IPS DF 4.7 (cell line): ENCODE results near the gene CCDC160.
"Not testable (repeated sequence)": the region's sequence is repeated elsewhere in the genome, so short reads cannot be mapped to it uniquely, and the experiment has no call there.

Source experiments
- DNase-seq: peaks from one replicate; pipeline ENCODE4 v3.0.0-alpha.2; 2013; ENCODE audit warnings: low spot score; ENCODE audit errors: extremely low read depth

CCDC160 gene

DNA sequence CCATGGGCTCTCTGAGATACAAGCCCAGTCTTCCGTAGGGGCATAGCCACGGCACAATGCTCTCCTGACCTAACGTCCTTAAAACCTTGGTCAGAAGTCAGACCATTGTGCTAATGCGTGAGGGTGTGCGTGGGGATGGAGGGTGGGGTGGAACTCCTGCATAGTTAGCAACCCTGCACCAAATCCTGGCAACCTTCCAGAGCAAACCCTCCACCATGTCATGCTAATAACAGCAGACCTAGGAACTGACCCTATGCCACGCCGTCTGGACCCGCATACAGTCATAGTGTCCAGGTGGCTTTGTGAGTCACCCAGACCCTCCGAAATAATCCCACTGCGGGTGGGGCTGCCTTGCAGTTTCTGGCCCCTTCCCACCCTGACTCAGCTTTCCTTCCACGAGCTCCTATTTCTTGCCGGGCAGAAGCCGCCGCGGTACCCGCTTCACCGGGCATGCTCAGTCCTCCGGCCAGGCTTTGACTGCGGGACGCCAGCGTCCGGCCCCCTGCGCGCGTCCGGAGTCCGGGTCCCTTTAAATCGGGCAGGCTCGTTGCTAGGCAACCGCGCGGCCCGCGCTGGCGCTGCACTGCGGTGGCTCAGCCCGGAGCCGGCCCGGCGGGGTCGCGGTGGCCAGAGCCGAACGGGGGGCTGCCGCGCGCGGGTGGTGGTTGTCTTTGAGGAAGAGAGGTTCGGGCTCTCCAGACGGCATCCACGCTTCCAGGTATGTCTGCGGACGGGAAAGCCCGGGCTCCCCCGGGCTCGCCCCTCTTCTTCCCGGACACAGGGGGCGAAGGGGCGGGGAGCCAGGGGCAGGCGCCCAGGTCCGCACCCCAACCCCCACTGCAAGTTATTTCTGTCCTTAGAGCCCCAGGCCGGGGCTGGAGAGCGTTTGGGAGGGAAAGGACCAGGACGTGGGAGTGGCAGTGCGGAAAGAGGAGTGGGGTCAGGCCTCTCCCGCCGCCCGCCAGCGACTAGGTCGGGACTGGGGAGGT, at the start of gene CCDC160:
Gene CCDC160, plus strand, starts transcription at position 557 of the 989 bp plus-strand sequence. CDS start 7,619 bp downstream, outside the sequence.
- DNase-seq, result no peak

DNA sequence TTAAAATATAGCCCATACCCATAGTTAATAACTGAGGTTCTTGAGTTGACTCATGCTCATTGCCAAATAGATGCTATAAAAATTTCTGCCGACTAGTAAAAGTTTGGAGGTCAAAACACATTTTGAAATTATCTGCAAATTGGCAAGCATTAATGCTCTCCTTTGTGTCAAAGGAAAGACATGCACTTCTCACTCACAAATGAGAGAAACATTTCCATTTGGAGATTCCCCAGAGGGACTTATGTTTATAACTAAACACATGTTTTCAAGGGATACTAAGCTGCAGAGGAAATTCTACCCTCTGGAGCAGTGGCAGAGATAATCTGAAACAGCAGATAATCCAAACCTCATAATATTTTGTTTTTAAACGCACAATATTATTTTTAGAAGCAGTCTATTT, 45.7 kb upstream of the CCDC160 start:
- DNase-seq, result no peak

GRCh38 chrX:134194915-134195314, 42.1 kb upstream of the CCDC160 start:
- DNase-seq, result no peak

DNA sequence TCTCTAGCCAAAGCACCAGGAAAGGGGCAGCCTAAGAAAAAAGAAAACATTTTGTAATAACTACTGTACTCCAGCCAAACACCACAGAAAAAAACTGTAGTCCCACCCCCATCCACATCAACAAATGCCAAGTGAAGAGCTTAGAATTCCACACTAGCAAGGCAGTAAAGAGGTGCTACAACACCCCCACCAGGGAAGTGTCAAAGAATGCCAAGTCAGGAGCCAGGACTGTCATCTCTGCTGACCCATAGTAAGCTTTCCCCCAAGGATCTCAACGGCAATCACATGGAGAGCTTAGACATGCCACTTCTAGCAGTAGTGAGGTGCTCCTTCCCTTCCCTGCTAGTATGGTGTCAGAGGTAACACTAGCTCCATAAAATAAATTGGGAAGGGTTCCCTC, 34.4 kb upstream of the CCDC160 start:
- DNase-seq, result no peak

- no peak for DNase-seq
These were observed 30.8 kb upstream of the CCDC160 start for GRCh38 chrX:134206221-134206620.

DNA sequence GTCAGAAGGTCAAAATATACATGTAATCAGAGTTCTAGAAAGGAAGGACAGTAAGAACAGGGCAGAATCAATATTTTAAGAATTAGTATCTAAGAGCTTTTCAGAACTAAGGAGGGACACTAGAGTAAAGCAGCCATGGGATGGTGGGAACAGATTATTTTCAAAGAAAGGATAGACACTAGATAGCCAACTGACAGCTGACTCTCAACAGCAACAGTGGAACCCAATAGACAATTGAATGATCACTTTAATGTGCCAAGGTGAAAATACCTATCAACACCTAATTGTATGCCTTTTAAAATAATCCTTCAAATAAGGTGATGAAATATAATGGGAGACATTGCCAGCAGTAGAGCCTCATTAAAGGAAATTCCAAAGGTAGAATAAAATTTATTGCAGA, 26.5 kb upstream of the CCDC160 start:
- DNase-seq, result no peak

- DNase-seq, result no peak
These were observed 1.7 kb upstream of the CCDC160 start for GRCh38 chrX:134235236-134235635.

DNA sequence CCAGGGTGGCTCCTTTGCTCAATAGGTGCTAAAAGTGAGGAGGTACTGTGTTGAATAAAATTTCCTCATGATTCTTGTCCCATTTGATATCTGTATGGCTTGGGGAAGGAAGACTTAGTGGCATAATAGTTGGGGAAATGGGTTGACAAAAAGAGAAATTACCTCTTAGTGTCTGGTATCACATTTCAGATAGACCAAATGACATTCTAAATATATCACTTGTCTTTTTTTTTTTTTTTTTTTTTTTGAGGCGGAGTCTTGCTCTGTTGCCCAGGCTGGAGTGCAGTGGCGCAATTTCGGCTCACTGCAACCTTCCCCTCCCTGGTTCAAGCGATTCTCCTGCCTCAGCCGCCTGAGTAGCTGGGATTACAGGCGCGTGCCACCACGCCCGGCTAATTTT, 1.2 kb downstream of the CCDC160 start:
- DNase-seq, result not testable (repeated sequence)

DNA sequence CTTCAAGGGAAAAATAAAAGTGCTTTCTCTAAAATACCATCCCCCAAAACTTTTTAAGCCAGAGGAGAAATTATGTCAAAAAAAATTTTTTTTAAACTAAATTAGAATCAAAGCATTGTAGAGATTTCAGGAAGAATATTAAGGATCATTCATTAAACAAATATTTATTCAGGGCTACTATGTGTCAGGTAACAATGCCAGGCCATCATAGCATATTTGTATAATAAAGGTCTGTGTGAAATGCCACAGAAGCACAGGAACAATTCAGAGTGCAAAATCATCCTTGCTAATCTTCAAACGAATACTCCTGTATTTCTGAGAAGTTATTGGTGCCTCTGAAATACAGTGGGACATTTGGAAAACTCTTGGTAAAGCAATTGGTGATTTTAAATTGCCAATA, 2.0 kb downstream of the CCDC160 start:
- no peak for DNase-seq

DNA sequence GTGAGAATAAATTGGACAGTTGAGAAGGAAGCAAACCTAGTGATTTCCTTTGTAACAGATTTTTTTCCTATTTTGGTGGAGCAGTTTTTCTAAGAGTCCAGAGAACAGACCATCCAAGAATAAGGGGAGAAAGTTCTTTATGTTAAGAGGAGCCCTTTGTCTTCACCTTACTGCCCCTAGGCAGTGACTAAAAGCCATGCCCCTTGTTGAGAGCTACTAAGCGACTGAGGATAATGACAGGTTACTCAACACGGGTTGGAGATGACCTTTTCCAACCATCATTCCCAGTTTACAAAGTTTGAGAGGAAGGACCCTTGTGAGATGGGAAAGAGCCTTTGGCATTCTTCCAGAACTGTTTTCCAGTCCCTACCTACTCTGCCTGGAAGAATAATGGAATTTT, 3.2 kb downstream of the CCDC160 start:
- no peak for DNase-seq

GRCh38 chrX:134241960-134242619, 5.1 kb downstream of the CCDC160 start:
- DNase-seq, result no peak

DNA sequence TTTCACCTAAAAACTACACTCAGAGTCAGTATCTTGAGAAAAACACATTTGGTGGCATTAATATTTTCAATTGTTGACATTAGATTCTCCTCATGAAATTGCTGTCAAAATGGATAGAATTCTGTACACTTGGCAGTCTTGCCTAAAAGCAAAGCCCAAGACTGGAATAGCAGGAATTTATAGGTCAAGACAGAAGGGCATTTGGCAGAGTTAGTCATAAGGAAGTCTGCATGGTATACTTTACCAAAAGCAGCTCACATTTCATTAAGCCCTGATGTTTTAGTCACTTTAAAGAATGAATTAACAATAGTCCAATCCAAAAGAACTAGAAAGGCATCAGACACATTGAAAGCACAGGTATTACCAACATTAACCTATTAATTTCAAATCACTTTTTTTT, 7.1 kb downstream of the CCDC160 start:
- no peak for DNase-seq

- DNase-seq, result no peak
These were observed 9.3 kb downstream of the CCDC160 start for GRCh38 chrX:134246282-134246681.

GRCh38 chrX:134247492-134247891, 10.5 kb downstream of the CCDC160 start:
- no peak for DNase-seq

DNA sequence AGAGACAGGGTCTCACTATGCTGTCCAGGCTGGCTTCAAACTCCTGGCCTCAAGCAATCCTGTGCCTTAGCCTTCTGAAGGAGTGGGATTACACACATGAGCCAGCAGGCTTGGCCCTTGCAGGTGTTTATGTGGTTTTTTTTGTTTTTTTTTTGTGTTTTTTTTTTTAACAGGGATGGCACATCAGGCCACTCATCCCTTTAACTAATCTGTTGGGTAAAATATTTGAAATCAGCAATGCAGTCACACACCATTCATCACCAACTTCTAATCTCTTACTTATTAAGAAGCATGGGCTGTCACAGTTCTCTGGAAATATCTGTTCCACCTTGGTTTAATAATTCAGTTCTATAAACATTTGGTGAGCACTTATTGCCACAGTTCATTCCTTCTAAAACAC, 12.3 kb downstream of the CCDC160 start:
- no peak for DNase-seq

DNA sequence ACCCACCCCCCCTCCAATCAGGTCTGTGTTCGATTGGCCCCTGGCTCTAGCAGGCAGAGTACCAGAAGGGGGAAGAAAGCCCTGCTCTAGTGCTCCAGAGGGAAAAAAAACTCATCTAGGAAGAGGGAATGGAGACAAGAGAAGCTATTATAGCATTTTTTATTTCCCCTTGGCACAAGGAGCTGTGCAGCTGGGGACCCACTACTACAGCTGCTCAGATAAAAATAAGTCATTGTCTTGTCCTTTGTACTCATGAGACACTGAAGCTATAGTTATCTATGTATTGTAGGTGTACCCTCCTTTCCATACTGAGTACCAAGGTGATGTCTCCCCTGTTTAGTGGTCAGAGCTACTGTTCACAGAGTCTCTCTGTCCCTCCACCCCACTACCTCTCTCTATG, 14.3 kb downstream of the CCDC160 start:
- DNase-seq, result no peak

- no peak for DNase-seq
These were observed 17.5 kb downstream of the CCDC160 start for GRCh38 chrX:134254511-134254910.

GRCh38 chrX:134255555-134255954, 18.6 kb downstream of the CCDC160 start:
- no peak for DNase-seq

DNA sequence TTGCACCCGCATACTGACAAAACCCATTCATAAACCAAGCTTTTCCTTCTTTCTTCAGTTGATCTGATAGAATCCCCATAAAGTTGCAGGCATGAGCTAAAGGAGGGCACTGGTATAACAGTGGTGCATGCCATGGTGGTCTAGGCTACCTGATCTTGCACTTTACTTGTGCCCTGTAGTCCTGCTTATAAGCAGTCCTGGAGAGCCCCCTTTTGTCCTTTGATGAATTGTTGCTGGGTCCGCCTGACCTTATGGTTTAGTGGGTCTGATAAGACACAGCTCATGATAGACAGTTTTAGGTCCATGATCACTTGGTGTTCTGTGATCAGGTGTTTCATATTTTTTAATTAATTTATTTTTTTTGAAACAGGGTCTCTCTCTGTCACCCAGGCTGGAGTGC, 19.7 kb downstream of the CCDC160 start:
- no peak for DNase-seq

GRCh38 chrX:134258202-134258601, 21.2 kb downstream of the CCDC160 start:
- DNase-seq, result no peak

GRCh38 chrX:134285934-134286333, 49.0 kb downstream of the CCDC160 start:
- DNase-seq, result not testable (repeated sequence)

DNA sequence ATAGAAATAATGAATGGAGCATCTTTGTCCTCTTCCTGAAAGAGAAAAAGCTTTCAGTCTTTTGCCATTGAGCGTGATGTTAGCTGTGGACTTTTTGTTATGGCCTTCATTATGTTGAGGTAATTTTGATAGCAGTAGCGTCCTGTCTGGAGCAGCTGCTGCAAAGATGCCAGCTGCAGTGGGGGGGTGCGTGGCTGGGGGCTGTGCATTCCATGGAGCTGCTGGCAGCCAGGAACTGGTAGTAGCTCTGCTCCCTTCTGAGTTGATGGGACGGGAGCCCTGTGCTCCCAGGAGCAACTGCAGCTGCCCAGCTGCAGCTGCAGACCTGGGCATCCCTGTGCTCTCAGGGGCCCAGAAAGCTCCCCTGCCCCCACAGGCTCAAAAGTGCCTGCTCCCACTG, 50.4 kb downstream of the CCDC160 start:
- DNase-seq, result no peak

DNA sequence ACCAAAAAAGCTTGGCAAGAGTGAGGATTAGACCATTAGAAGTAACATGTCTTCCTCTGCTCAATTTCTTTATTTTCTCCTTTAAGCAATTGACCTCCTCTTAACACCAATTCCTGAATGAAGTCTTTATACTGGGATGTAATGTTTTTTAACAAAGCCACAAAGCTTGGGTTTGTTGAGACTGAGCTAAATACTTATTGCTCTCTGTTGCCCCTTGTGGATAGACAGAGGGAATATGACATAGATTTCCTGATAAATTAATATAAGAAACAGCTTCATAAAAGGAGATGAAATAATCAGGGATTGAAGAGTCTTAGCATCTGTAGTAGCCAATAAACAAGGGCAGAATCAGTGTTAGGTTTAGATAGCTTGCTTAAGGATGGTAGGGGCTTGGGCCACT, 57.6 kb downstream of the CCDC160 start:
- no peak for DNase-seq
